Activated naive CD4-positive, alpha-beta T cell treated with anti-CD3 and anti-CD28 coated beads, Interleukin-2, amount 50 U/mL, for 72 hours (primary cell): ENCODE measurements around the gene SMNDC1. TPM values are rescaled to one million over a fixed set of nuclear protein-coding genes. Genes with fewer than 3 reads are reported as not detected.

Experiments used
- ATAC-seq, 2 donors: fragments of 150-1000 bp; cut with Tn5 transposase; 2 replicates each; pipeline ENCODE4 v1.10.0; 2021; ENCODE audit warnings: mild to moderate bottlenecking in 2 of 2, moderate library complexity in 2 of 2
- DNase-seq, 2 donors: peaks; one replicate each; pipeline ENCODE4 v3.0.0; 2021 to 2022; ENCODE audit warnings: low spot score in 2 of 2
- H3K27ac Mint-ChIP-seq, 2 donors: one replicate each; pipeline ENCODE4 v1.8.0; 2022; ENCODE audit warnings: mild to moderate bottlenecking in 2 of 2, mixed read lengths in 2 of 2
- H3K36me3 Mint-ChIP-seq, 2 donors: one replicate each; pipeline ENCODE4 v1.8.0; 2022; ENCODE audit warnings: mixed read lengths in 2 of 2
- H3K9me3 Mint-ChIP-seq, 2 donors: one replicate each; pipeline ENCODE4 v1.8.0; 2022; ENCODE audit warnings: mixed read lengths in 2 of 2
- total RNA-seq, 2 donors: library from RNA; stranded (reverse); gene quantifications; one replicate each; pipeline ENCODE4 v1.2.3, GENCODE V29; 2022

SMNDC1 gene
- total RNA-seq, 2 donors from 2014 or later: 37.9 to 65.1 TPM

GRCh38 chr10:110310741-110311140 lies 6.0 kb upstream of the SMNDC1 start:
- peak; percentile 29 to 56 for ATAC-seq
- Mint-ChIP-seq H3K9me3 (no peaks in the 10 kb centered on the region), H3K27ac (no peak overlapping the region), H3K36me3 (no peaks in the 10 kb centered on the region)
- DNase-seq: no peak

- no peaks in the 10 kb centered on the region for H3K9me3 Mint-ChIP-seq
Measured at GRCh38 chr10:110307805-110308204, 3.1 kb upstream of the SMNDC1 start.

GRCh38 chr10:110306452-110306768 lies 1.7 kb upstream of the SMNDC1 start:
- Mint-ChIP-seq H3K9me3 (no peaks in the 10 kb centered on the region), H3K27ac (peak overlapping the region; percentile 96 to 97), H3K36me3 (peaks cover 16 to 21% of the 10 kb centered on the region in 2 donors)
- no peak for DNase-seq
- ATAC-seq: no peak

More at GRCh38 chr10:110307805-110308204, 3.1 kb upstream of the SMNDC1 start:
- H3K36me3 Mint-ChIP-seq: peaks cover 14 to 16% of the 10 kb centered on the region in 2 donors
- ATAC-seq: no peak
- DNase-seq: no peak
- no peak overlapping the region for H3K27ac Mint-ChIP-seq

- ATAC-seq (peak; percentile 69 to 74), DNase-seq (peak in 1 of 2 donors; percentile 36)
- Mint-ChIP-seq H3K9me3 (no peaks in the 10 kb centered on the region), H3K36me3 (peaks cover 20 to 25% of the 10 kb centered on the region in 2 donors), H3K27ac (peak overlapping the region; percentile 96 to 97)
Measured at GRCh38 chr10:110305767-110306451, 1.2 kb upstream of the SMNDC1 start.

- Mint-ChIP-seq H3K9me3 (no peaks in the 10 kb centered on the region), H3K36me3 (peaks cover 22 to 27% of the 10 kb centered on the region in 2 donors), H3K27ac (peak overlapping the region; percentile 96 to 97)
- DNase-seq (no peak), ATAC-seq (peak; percentile 56 to 57)
Measured at GRCh38 chr10:110304394-110304779, 333 bp downstream of the SMNDC1 start.

- DNase-seq (no peak), ATAC-seq (no peak)
- peak overlapping the region; percentile 94 to 97 for H3K27ac Mint-ChIP-seq
- H3K36me3 Mint-ChIP-seq: peaks cover 22 to 27% of the 10 kb centered on the region in 2 donors
- H3K9me3 Mint-ChIP-seq: no peaks in the 10 kb centered on the region
Measured at GRCh38 chr10:110303681-110304080, 1.0 kb downstream of the SMNDC1 start.

GRCh38 chr10:110300486-110300986 lies 4.2 kb downstream of the SMNDC1 start:
- ATAC-seq (no peak), DNase-seq (no peak)
- Mint-ChIP-seq H3K9me3 (no peaks in the 10 kb centered on the region), H3K27ac (peak overlapping the region in 1 of 2 donors; percentile 19), H3K36me3 (peaks cover 36 to 41% of the 10 kb centered on the region in 2 donors)

GRCh38 chr10:110296966-110297365 lies 7.8 kb downstream of the SMNDC1 start:
- DNase-seq (no peak), ATAC-seq (no peak)
- peaks cover 20 to 41% of the 10 kb centered on the region in 2 donors for H3K36me3 Mint-ChIP-seq
- H3K9me3 Mint-ChIP-seq: no peaks in the 10 kb centered on the region
- H3K27ac Mint-ChIP-seq: peak overlapping the region; percentile 5 to 44

- H3K27ac Mint-ChIP-seq: no peak overlapping the region
Measured at GRCh38 chr10:110286841-110287240, 17.9 kb downstream of the SMNDC1 start.

GRCh38 chr10:110285501-110285900 lies 19.2 kb downstream of the SMNDC1 start:
- DNase-seq (no peak), ATAC-seq (no peak)
- Mint-ChIP-seq H3K27ac (no peak overlapping the region), H3K36me3 (peaks cover 0 to 6% of the 10 kb centered on the region in 2 donors), H3K9me3 (no peaks in the 10 kb centered on the region)

More at GRCh38 chr10:110286841-110287240, 17.9 kb downstream of the SMNDC1 start:
- ATAC-seq (no peak), DNase-seq (no peak)
- Mint-ChIP-seq H3K36me3 (peaks cover 0 to 6% of the 10 kb centered on the region in 2 donors), H3K9me3 (no peaks in the 10 kb centered on the region)

GRCh38 chr10:110284262-110284661 lies 20.5 kb downstream of the SMNDC1 start:
- no peak for DNase-seq

GRCh38 chr10:110279407-110279986 lies 25.2 kb downstream of the SMNDC1 start:
- ATAC-seq (peak; percentile 41 to 63), DNase-seq (no peak)
- H3K9me3 Mint-ChIP-seq: no peaks in the 10 kb centered on the region
- no peak overlapping the region for H3K27ac Mint-ChIP-seq
- peaks cover 0 to under 1% of the 10 kb centered on the region in 2 donors for H3K36me3 Mint-ChIP-seq

More at GRCh38 chr10:110284262-110284661, 20.5 kb downstream of the SMNDC1 start:
- H3K9me3 Mint-ChIP-seq: no peaks in the 10 kb centered on the region
- H3K27ac Mint-ChIP-seq: no peak overlapping the region
- peaks cover 0 to 6% of the 10 kb centered on the region in 2 donors for H3K36me3 Mint-ChIP-seq
- no peak for ATAC-seq

GRCh38 chr10:110278562-110279406 lies 25.9 kb downstream of the SMNDC1 start:
- DNase-seq: no peak
- no peaks in the 10 kb centered on the region for H3K36me3 Mint-ChIP-seq
- peak in 1 of 2 donors; percentile 13 for ATAC-seq
- no peak overlapping the region for H3K27ac Mint-ChIP-seq
- no peaks in the 10 kb centered on the region for H3K9me3 Mint-ChIP-seq

- DNase-seq (no peak), ATAC-seq (no peak)
- Mint-ChIP-seq H3K27ac (peak overlapping the region in 1 of 2 donors; percentile 37), H3K9me3 (no peaks in the 10 kb centered on the region), H3K36me3 (no peaks in the 10 kb centered on the region)
Measured at GRCh38 chr10:110277591-110277990, 27.1 kb downstream of the SMNDC1 start.

GRCh38 chr10:110276603-110277002 lies 28.1 kb downstream of the SMNDC1 start:
- DNase-seq (no peak), ATAC-seq (no peak)
- Mint-ChIP-seq H3K36me3 (no peaks in the 10 kb centered on the region), H3K9me3 (no peaks in the 10 kb centered on the region), H3K27ac (peak overlapping the region in 1 of 2 donors; percentile 18)

GRCh38 chr10:110275128-110275729 lies 29.5 kb downstream of the SMNDC1 start:
- no peaks in the 10 kb centered on the region for H3K36me3 Mint-ChIP-seq
- H3K27ac Mint-ChIP-seq: no peak overlapping the region
- ATAC-seq (no peak), DNase-seq (no peak)
- H3K9me3 Mint-ChIP-seq: no peaks in the 10 kb centered on the region
